Glomerular visceral epithelial cell (primary cell): ENCODE data around the gene RRAD.
"Not testable (repeated sequence)": the region's sequence is repeated elsewhere in the genome, so short reads cannot be mapped to it uniquely, and the experiment has no call there.

Experiments
- DNase-seq: peaks from one replicate; pipeline ENCODE4 v3.0.0-alpha.2; 2016; ENCODE audit errors: extremely low spot score

RRAD gene

DNA sequence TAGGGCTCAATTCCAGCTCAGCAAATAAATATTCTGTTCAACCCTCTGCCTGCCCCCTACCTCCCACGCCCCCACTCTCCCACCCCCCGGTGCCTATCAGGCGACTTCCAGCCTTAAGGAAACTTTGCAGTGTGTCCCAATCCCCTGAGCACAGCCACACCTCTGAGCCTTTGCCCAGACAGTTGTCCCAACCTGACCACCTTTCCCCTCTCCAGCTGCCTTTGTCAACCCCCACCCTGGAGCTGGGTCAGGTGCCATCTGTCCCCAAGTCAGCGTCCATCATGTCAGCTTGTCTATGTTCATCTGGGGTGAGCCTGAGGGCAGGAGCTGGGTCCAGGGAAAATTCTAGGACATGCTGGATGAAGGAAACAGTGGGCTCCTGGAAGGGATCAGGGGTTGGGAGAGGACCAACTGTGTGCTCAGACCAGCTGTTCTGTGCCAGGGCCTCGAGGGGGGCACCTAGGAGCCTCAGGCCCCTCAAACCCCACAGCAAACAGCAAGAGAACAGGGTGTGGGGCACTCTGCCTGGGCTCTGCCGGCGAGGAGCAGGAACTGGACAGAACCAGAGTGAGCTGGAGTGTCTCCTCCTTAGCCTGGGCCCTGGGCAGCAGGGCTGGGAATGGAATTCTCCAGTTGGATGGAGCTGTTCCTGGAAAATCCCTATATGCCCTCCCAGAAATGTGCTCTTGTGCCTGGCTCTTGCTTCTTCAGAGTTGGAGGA, 24.5 kb downstream of the RRAD start:
- DNase-seq = no peak

DNA sequence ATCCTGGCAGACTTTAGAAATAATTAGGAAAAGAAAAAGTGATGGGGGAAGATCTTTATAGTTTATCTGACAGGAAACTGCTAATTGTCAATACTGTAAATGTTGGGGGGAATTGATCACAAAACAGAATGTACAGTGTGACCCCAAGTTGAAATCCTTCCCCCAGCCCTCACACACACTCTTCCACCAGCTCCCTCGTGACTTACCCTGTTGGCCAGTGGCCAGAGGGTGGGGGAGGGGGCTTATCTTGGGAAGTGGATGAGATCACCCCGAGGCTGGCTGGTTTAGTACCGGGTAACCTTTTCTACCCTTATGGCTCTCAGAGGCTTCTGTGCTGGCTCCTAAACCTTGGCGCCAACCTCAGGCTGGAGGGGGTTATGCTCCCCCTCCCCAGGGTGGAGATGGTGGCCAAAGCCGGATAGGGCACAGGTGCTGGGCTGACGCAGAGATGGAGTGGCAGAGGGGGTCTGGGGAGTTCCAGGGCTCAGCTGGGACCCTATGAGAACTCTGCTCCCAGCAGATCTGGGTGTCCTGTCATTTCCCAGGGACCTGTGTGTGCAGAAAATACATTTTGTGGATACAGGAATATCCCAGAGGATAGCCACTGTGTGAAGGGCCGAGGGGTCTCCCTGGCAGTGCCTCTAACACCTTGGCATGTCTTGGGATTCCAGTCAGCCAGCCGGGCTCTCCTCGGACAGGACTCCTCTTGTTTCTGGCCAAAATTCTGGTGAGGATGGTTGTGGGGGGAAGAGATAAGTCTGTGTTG, 25.2 kb downstream of the RRAD start:
- peak; percentile 87 for DNase-seq

DNA sequence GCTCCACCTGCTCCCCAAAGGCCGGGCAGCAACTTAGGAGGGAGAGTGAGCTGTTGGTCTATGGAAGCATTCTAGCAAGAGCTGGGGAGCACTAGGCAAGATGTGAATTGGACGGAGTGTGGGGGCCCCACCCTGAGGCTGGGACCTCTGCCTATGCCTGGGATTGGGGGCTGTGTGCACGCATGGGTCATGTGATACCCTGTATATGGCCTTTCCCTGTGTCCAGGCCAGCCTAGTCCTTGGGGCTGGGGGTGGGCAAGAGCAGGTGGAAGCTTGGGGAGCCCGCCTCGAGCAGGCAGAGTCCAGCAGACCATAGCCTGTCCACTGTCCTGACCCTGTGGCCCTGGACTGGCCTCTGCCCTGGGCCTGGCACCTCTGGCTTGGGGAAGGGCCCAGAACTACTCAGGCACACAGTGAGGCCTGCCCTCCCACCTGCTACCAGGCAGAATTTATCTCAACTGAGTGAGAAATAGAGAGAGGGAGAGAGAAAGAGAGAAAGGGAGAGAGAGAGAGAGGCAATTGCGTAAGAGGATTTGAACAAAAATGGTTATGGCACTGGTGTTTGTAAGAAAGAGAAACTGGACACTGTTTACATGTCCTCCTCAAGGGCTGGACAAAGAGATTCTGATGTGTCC, 25.9 kb downstream of the RRAD start:
- DNase-seq = no peak

DNA sequence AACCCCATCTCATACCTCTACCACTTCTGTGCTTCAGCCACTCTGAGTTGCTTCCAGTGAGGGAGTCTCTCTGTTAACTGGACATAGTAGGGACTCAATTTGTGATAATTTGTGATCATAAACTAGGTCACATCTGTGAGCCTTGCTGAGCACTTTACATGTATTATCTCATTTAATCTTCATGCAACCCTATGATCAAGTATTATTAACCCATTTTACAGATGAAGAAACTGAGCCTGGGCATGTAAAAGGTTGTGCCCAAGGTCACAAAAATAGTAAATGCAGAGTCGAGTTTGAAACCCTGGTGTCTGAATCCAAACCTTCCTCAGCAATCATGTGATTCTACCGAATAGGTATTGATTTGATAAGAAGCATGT, 26.4 kb downstream of the RRAD start:
- no peak for DNase-seq

DNA sequence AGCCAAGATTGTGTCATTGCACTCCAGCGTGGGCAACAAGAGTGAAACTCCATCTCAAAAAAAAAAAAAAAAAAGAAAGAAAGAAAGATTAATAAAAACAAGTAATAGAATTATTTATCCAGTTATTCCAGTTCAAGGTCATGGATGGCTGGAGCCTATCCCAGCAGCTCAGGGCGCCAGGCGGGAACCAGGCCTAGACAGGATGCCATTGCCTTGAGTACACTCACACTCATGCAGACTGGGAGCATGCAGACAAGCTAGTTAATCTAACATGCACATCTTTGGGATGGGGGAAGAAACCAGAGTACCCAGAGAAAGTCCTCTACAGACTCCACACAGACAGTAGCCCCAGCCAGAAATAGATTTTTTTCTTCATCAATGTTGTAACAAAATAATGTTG, 27.1 kb downstream of the RRAD start:
- peak; percentile 74 for DNase-seq

DNA sequence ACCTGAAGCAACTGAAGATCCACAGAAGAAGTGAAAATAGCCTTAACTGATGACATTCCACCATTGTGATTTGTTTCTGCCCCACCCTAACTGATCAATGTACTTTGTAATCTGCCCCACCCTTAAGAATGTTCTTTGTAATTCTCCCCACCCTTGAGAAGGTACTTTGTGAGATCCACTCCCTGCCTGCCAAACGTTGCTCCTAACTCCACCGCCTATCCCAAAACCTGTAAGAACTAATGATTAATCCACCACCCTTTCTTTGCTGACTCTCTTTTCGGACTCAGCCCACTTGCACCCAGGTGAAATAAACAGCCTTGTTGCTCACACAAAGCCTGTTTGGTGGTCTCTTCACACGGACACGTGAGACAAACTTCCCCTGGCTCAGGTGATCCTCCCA, 28.7 kb downstream of the RRAD start:
- DNase-seq = not testable (repeated sequence)

DNA sequence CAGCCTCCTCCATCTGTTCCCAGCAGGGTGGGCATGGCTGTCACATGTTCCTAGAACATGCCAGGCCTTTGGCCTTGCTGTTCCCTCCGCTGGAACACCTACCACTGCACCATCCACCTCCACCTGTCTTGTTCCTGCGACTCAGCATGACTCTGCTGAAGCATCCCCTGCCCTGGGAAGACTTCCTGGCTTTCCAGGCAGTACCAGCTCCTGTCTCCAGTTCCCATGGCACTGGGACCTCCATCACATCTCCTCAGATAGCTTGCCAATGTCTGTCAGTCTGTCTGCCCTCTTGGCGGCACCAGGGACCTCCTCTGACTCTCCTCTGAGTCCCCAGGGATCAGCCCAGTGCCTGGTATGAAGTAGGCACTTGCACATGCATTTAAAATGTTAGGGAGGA, 29.3 kb downstream of the RRAD start:
- no peak for DNase-seq

DNA sequence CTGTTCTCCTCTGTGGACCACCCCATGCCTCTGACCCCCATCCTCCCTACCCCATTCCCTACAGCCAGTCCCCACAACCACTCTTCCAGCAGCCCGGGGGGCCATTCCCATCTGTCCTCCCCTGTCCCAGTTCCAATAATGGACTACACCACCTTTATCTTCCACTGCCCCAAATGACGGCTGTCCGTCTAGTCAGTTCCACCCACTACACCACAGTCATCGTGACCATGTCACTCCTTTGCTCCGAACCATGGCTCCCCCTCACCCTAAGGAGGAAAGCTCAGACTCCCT, 29.7 kb downstream of the RRAD start:
- DNase-seq = no peak

DNA sequence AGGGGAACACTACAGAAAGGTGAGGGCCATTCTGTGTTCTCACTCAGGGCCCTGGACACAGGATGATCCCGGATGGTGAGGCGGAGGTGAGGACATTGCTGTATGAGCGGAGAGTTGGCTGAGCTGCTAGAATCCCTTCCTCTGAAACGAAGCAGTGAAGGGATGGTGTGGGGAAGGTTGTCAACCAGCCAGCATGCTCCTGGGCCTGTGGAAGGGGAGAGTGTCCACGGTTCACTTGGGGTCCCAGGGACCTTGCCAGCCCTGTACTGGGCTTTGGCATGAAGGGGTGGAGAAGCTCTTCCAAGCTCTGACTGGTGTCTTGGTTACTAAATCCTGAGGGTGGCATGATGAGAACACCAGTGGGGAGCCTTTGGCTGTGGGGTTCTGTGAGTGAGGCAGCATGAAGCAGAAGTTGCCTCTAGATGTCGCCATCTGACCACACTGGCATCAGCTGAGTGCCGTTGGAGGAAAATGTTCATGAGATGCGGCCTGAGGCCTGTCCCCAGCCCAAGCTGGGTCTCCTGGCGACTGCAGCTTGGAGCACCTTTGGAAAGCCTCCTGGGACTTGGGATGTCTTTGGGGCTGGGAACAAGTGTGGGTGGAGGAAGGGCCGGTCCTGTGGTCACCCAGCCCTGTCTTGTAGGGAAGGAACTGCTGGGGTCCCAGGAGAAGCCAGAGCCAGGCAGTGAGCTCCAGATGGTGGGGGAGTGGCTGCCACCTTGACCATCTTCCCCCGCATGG, 30.2 kb downstream of the RRAD start:
- DNase-seq = peak; percentile 76

DNA sequence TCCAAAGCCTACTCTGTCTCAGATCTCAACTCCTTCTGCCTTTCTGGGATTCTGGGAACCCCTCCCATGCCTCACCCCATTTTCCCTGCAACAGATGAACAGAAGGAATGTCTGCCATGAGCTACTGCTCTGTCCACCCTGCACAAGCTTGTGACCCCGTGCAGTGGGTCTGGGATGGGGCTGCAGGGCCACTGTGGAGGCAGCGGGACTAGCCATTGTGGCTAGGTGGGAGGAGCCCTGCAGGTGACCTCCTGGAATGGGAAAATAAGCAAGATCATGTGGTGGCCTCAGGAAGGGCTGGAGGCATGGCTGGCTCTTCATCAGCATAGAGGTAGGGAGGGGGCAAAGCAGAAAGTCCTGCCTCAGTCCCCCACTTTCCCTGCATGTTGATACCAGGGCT, 31.3 kb downstream of the RRAD start:
- DNase-seq = no peak

DNA sequence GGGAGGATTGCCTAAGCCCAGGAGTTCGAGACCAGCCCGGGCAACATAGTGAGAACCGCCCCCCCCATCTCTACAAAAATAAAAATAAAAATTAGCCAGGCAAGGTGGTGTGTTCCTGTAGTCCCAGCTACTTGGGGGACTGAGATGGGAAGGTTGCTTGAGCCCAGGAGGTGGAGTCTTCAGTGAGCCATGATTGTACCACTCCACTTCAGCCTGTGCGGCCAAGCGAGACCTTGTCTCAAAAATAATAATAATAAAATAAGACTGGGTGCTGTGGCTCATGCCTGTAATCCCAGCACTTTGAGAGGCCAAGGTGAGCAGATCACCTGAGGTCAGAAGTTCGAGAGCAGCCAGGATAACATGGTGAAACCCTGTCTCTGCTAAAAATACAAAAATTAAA, 33.5 kb downstream of the RRAD start:
- DNase-seq = no peak

DNA sequence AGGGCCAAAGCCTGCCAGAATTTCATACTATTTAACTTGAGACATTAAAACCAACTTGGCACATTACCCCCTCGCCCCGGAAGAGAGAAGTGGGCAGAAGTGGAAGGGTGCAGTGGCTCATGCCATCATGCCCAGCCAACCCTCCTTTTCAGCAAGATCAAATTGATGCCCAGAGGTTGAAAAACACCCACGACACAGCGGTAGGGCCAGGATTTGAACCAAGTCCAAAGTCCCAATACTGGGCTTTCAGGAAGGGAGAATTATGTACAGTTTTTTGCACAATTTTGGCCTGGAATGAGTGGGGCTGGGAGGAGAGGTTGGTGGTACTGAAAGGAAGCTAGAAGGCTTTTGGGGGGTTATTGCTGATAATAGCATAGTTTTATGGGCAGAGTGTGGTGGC, 34.0 kb downstream of the RRAD start:
- no peak for DNase-seq

DNA sequence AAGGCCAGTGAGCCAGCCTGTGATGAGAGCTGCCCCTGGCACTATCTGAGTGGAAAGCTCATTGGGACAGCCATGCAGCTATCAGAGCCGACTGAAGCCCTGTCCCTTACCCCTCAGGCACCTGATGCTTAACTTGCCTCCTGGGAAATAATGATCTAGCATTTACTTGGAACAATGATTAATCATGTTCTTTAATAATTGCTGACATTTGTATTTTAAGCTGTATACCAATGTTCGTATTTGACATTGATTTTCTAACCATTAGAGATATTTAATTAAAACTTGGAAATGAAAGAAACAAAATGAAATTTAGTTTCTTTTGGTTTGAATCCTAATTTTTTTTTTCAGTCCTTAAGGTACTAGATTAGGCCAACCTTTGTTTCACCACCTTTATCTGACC, 34.5 kb downstream of the RRAD start:
- no peak for DNase-seq

DNA sequence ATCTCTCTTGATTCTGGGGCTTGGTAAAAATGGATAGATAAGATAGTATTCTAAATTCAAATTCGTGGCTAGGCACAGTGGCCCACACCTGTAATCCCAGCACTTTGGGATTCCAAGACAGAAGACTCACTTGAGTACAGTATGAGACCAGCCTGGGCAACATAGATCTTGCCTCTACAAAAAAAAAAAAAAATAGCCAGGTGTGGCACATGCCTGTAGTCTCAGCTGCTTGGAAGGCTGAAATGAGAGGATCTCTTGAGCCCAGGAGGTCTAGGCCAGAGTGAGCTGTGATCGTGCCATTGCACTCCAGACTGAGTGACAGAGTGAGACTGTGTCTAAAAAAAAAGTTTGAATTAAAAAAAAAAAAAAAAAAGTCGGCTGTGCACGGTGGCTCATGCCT, 35.7 kb downstream of the RRAD start:
- no peak for DNase-seq

DNA sequence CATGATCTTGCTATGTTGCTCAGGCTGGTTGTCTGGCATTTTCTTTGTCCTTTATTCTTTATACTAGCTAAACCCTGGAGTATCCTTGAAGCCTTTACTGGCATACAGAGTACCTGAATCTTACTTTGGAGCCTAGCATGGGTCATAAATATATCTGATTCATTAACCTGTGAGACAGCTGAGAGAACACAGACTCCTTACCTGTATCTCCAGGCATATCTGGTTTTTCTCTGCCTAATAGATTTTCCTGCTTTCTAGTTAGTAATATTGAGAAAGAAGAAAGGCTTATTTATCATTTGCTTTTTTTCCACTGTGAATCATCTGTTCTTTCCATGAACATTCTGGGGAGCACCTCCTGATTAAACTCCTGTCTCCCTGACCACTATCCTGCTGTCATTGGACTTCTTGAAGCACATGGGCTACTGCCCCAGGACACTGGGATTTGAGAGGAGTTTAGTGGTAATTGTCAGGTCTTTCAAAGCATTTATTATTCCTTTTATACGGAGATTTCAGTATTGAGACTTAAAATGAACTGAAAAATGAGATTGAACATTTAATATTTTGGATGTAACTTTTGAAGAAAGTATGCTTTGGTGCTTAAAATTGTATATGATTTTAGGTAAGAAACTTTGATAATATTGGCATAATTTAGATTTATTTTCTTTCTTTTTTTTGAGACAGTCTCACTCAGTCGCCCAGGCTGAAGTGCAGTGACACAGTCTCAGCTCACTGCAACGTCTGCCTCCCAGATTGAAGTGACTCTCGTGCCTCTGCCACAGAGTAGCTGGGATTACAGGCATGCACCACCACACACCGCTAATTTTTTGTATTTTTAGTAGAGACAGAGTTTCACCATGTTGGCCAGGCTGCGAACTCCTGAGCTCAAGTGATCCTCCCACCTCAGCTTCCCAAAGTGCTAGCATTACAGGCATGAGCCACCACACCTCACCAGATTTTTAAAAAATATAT, 36.4 kb downstream of the RRAD start:
- DNase-seq = no peak

DNA sequence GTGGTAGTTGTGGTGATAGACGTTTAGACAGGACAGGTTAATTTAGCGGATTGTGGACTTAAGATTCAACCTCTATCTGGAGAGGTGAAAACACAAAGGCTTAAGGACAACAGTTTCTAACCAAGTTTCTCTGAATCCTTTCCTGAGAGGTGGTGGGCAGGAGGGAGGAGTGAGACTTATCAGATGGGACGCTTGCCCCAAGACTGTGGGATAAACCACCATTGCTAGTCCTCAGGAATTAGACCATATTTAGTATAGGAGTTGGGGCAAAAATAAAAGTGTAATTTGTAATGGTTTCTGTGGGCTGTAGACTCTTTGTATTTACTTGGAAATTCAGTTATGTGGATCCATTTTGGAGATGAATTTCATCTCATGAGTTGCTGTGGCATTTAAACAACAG, 38.4 kb downstream of the RRAD start:
- no peak for DNase-seq

DNA sequence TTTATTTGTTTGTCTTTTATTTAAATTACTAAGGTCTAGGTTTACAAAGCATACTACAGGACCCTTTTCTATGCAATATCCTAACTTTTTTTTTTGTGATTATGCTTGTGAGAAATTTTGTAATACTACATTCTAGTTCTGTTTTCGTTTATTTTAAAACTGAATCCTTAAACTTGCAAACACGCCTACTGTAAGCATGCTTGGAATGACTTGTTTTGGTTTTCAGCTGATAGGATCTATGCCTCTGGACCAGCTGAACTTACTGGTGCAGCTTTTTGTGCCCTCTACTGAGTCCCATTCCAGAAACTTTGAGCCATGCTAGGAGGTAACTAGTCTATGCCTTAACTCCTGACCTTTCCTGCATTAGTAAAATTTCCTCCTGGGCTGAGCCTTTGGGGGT, 39.0 kb downstream of the RRAD start:
- DNase-seq = no peak

DNA sequence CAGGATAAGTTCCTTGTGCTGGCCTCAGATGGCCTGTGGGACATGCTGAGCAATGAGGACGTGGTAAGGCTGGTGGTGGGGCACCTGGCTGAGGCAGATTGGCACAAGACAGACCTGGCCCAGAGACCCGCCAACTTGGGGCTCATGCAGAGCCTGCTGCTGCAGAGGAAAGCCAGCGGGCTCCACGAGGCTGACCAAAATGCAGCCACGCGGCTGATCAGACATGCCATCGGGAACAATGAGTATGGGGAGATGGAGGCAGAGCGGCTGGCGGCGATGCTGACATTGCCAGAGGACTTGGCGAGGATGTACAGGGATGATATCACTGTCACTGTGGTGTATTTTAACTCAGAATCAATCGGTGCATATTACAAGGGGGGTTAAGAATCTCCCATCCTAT, 39.8 kb downstream of the RRAD start:
- no peak for DNase-seq

DNA sequence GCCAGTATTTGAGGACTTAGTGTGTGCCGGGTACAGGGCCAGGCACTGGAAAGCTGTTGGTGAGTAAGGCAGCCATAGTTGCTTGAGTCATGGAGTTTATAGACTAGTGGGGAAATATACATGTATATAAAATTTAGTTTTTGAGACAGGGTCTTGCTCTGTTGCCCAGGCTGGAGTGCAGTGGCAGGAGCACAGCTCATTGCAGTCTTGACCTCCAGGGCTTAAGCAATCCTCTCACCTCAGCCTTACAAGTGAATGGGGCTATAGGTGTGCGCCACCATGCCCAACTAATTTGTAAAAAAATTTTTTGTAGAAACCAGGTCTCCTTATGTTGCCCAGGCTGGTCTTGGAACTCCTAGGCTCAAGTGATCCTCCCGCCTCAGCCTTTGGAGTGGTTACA, 42.6 kb downstream of the RRAD start:
- no peak for DNase-seq

DNA sequence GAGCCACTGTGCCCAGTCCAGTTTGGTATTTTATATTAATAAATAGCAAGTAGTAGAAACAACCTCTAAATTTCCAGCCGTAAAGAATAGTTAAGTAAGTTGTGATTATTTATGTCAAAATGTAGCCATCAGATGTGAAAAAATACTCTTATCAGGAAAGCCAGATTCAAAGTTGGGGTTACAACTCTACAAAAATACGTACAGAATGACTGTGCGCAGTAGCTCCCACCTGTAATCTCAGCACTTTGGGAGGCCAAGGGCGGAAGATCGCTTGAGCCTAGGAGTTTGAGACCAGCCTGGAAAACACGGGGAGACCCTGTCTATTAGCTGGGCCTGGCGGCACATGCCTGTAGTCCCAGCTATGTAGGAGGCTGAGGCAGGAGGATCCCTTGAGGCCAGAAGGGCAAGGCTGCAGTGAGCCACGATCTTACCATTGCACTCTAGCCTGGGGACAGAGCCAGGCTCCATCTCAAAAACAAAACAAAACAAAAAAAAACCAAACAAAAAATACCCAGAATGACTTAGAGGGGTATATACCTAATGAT, 43.3 kb downstream of the RRAD start:
- no peak for DNase-seq

DNA sequence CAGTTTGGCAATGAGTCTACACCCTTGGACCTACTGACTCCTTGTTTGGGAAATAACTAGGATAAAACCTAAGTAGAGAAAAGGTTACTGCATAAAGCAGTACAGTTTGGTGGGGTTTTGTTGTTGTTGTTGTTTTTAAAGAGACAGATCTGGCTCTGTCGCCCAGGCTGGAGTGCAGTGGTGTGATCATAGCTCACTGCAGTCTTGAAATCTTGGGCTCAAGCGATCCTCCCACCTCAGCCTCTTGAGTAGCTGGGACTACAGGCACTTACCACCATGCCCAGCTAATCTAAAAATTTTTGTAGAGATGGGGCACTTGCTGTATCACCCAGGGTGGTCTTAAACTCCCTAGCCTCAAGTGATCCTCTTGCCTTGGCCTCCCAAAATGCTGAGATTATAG, 43.8 kb downstream of the RRAD start:
- DNase-seq = no peak
